ENCODE measurements around the gene HHATL. TPM values are rescaled to one million over a fixed set of nuclear protein-coding genes. Genes with fewer than 3 reads are reported as not detected.
A peak's percentile ranks its signal among the peaks of the same experiment; 100 is the strongest.

HHATL gene
- total RNA-seq, 1 donor from 2014 or later = not detected

DNA sequence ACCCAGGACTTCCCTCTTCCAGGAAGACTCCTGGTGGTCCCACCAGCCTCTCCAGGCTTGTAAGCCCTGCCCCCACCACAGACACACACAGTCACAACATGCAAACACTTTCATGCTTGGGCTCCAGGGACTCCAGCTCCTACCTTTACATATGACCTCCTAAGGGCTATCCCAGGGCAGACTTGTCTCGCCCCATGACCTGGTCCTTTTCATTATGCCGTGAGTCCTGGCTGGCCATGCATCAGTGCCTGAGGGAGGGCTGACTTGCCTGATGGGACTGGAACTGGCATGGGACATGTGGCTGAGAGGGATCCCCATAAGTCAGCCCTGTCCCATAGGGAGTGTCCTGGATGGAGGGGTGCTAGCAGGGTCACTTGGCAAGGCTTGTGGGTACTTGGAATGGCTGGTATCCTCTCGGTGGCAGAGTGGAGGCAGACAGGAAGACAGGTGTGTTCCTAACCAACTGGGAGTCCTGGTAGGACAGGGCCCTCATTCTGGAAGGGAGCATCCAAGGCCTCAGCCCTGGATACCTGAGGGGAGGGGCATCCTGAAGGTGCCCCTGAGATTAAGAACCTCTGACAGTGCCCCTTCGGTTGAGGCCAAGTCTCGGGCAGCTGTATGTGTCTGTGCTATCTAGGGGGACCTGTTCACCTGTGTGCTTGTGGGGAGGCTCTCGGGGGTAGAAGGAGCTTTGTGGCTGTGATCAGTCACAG, 540 bp upstream of the HHATL start:
- no peak for FAIRE-seq

GRCh38 chr3:42701371-42702065, 1.1 kb downstream of the HHATL start:
- H3K36me3 Mint-ChIP-seq (ENCODE audit: low read depth, unreplicated experiment) = no peaks in the 10 kb centered on the region
- Histone ChIP-seq H4K20me1 (ENCODE audit: insufficient read depth, low read length) (no peaks in the 10 kb centered on the region), H2AFZ (ENCODE audit: low read depth, low read length) (no peak overlapping the region), H3K4me2 (ENCODE audit: low read length) (no peak overlapping the region), H3K9ac (ENCODE audit: low read length) (no peak overlapping the region), H3K4me1 (ENCODE audit: insufficient read depth, low read length) (no peaks in the 10 kb centered on the region), H3K27me3 (ENCODE audit: insufficient read depth, low read length) (no peaks in the 10 kb centered on the region), H3K79me2 (ENCODE audit: insufficient read depth, low read length) (no peaks in the 10 kb centered on the region), H3K36me3 (ENCODE audit: insufficient read depth, low read length) (no peaks in the 10 kb centered on the region), H3K9me3 (ENCODE audit: insufficient read depth, low read depth, low read length) (no peaks in the 10 kb centered on the region), H3K27ac (ENCODE audit: low read depth, low read length) (no peak overlapping the region), H3K4me3 (ENCODE audit: insufficient read depth, low read depth, low read length) (no peak overlapping the region)
- FAIRE-seq = no peak
- no peaks in the 10 kb centered on the region for H3K4me1 Mint-ChIP-seq (ENCODE audit: low read depth, unreplicated experiment)
- no peaks in the 10 kb centered on the region for H3K9me3 Mint-ChIP-seq (ENCODE audit: unreplicated experiment)
- no peak for TF ChIP-seq EZH2 (IDR thresholded peaks at IDR 0.05; ENCODE audit: insufficient read depth, low read length)
- no peak for TF ChIP-seq CTCF (IDR thresholded peaks at IDR 0.05; ENCODE audit: insufficient read depth, low read depth, low read length)
- H3K27ac Mint-ChIP-seq (ENCODE audit: unreplicated experiment) = peak overlapping the region; percentile 34
- H3K27me3 Mint-ChIP-seq (ENCODE audit: low read depth, unreplicated experiment) = peaks cover 35% of the 10 kb centered on the region
- DNase-seq (ENCODE audit: low read depth) = no peak
- no peak overlapping the region for H3K4me3 Mint-ChIP-seq (ENCODE audit: unreplicated experiment)

More for the DNA sequence above, 540 bp upstream of the HHATL start:
- H3K4me3 Mint-ChIP-seq (ENCODE audit: unreplicated experiment) = no peak overlapping the region
- no peak for DNase-seq (ENCODE audit: low read depth)
- no peak overlapping the region for H3K27ac Mint-ChIP-seq (ENCODE audit: unreplicated experiment)
- peaks cover 34% of the 10 kb centered on the region for H3K27me3 Mint-ChIP-seq (ENCODE audit: low read depth, unreplicated experiment)
- H2AFZ ChIP-seq (ENCODE audit: low read depth, low read length) = no peak overlapping the region
- H3K4me2 ChIP-seq (ENCODE audit: low read length) = no peak overlapping the region
- H3K9me3 ChIP-seq (ENCODE audit: insufficient read depth, low read depth, low read length) = no peaks in the 10 kb centered on the region
- H3K9ac ChIP-seq (ENCODE audit: low read length) = no peak overlapping the region
- H3K36me3 ChIP-seq (ENCODE audit: insufficient read depth, low read length) = no peaks in the 10 kb centered on the region
- no peaks in the 10 kb centered on the region for H3K9me3 Mint-ChIP-seq (ENCODE audit: unreplicated experiment)
- H3K79me2 ChIP-seq (ENCODE audit: insufficient read depth, low read length) = no peaks in the 10 kb centered on the region
- H3K27ac ChIP-seq (ENCODE audit: low read depth, low read length) = no peak overlapping the region
- TF ChIP-seq CTCF (IDR thresholded peaks at IDR 0.05; ENCODE audit: insufficient read depth, low read depth, low read length) = no peak
- TF ChIP-seq EZH2 (IDR thresholded peaks at IDR 0.05; ENCODE audit: insufficient read depth, low read length) = no peak
- H3K4me3 ChIP-seq (ENCODE audit: insufficient read depth, low read depth, low read length) = no peak overlapping the region
- H3K4me1 ChIP-seq (ENCODE audit: insufficient read depth, low read length) = no peaks in the 10 kb centered on the region
- no peaks in the 10 kb centered on the region for H3K36me3 Mint-ChIP-seq (ENCODE audit: low read depth, unreplicated experiment)
- H3K27me3 ChIP-seq (ENCODE audit: insufficient read depth, low read length) = peaks cover 3% of the 10 kb centered on the region
- H4K20me1 ChIP-seq (ENCODE audit: insufficient read depth, low read length) = no peaks in the 10 kb centered on the region
- no peaks in the 10 kb centered on the region for H3K4me1 Mint-ChIP-seq (ENCODE audit: low read depth, unreplicated experiment)
